Sigmoid colon (tissue), 3 donors: ENCODE data around the gene POU5F2.

Source experiments
- CTCF ChIP-seq, 4 experiments: fragments of 450-650 bp in 3 of 4; fragments of 200-600 bp in 1 of 4; IDR thresholded peaks; one replicate each; pipeline ENCODE4 v1.5.1; 2016 to 2019; ENCODE audit warnings: antibody characterized with exemption in 4 of 4, mild to moderate bottlenecking in 3 of 4, moderate library complexity in 2 of 4
- POLR2A ChIP-seq, 2 donors: fragments of 450-650 bp; IDR thresholded peaks; one replicate each; pipeline ENCODE4 v1.6.1; 2016; ENCODE audit warnings: antibody characterized with exemption in 2 of 2, mild to moderate bottlenecking in 2 of 2, moderate library complexity in 2 of 2

GRCh38 chr5:93721511-93721910 is 19.9 kb downstream of the POU5F2 start:
- TF ChIP-seq CTCF (IDR thresholded peaks at IDR 0.05) = no peak
- TF ChIP-seq POLR2A (IDR thresholded peaks at IDR 0.05) = no peak
